Tibial nerve (tissue), 3 donors: ENCODE measurements around the gene PARP15.

ENCODE experiments used
- POLR2A ChIP-seq, 2 donors: fragments of 450-650 bp; IDR thresholded peaks; one replicate each; pipeline ENCODE4 v1.6.1; 2017; ENCODE audit warnings: antibody characterized with exemption in 2 of 2, mild to moderate bottlenecking in 2 of 2, moderate library complexity in 2 of 2
- TF ChIP-seq, protein P1 (sequence below), 5 experiments: fragments of 200-600 bp in 3 of 5; fragments of 450-650 bp in 2 of 5; sonication (generic) in 3 of 5; IDR thresholded peaks; one replicate each; pipeline ENCODE4 v1.5.1; 2016 to 2019; ENCODE audit warnings: antibody characterized with exemption in 5 of 5, mild to moderate bottlenecking in 3 of 5, moderate library complexity in 2 of 5

DNA sequence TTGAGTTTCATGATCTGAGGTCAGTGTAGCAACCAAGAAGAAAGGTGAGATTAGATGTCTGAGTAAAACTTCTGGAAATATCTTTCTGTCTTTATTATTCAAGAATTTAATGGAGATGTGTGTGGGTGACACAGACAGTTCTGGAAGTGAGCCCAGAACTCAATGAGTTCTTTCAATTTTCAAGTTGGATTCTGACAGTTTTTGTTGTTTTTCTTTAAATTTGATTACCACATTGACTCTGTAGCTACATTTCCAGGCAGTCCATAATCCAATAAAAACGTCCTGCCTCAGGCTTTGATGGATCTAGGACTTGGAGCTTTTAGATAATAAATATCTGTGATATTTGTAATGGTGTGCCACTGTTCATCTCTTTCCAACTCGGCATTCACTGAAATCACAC is 99.3 kb downstream of the PARP15 start:
- TF ChIP-seq POLR2A (IDR thresholded peaks at IDR 0.05) = no peak
- TF ChIP-seq, protein P1, sequence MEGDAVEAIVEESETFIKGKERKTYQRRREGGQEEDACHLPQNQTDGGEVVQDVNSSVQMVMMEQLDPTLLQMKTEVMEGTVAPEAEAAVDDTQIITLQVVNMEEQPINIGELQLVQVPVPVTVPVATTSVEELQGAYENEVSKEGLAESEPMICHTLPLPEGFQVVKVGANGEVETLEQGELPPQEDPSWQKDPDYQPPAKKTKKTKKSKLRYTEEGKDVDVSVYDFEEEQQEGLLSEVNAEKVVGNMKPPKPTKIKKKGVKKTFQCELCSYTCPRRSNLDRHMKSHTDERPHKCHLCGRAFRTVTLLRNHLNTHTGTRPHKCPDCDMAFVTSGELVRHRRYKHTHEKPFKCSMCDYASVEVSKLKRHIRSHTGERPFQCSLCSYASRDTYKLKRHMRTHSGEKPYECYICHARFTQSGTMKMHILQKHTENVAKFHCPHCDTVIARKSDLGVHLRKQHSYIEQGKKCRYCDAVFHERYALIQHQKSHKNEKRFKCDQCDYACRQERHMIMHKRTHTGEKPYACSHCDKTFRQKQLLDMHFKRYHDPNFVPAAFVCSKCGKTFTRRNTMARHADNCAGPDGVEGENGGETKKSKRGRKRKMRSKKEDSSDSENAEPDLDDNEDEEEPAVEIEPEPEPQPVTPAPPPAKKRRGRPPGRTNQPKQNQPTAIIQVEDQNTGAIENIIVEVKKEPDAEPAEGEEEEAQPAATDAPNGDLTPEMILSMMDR (IDR thresholded peaks at IDR 0.05) = no peak
